H1 (cell line): ENCODE data around the gene TSC22D3. TPM values are rescaled to one million over a fixed set of nuclear protein-coding genes. Genes with fewer than 3 reads are reported as not detected.

Experiments
- CTCF ChIA-PET: fragments of 300-600 bp; sonication (Branson Sonifier 250); formaldehyde crosslinking; loops from one replicate; lab custom pipeline; 2021; ENCODE audit not compliant: partially characterized antibody; lab: Charles Lee
- POLR2A ChIA-PET: fragments of 300-600 bp; sonication (Branson Sonifier 250); formaldehyde crosslinking; loops from one replicate; lab custom pipeline; 2021; ENCODE audit warnings: inconsistent platforms; ENCODE audit not compliant: partially characterized antibody; lab: Charles Lee
- DNase-seq, 2 experiments: peaks; one replicate each; pipeline versions ENCODE4 v3.0.0 to v3.0.0-alpha.2; 2010 to 2022; ENCODE audit warnings: low spot score in 2 of 2, low read depth in 1 of 2, mixed read lengths in 1 of 2
- FAIRE-seq: peaks from 2 replicates; lab custom pipeline; 2011; peaks lifted over from hg19 to GRCh38; lab: Jason Lieb, UNC
- H2AFZ ChIP-seq: 2 replicates; pipeline ENCODE4 v1.8.1; 2012; ENCODE audit warnings: low read length, inconsistent platforms
- H2AK5ac ChIP-seq: 2 replicates; pipeline ENCODE4 v1.6.1; 2013; ENCODE audit warnings: low read depth, low read length
- H2BK120ac ChIP-seq: replicated peaks from 2 replicates; pipeline ENCODE3; 2013; ENCODE audit warnings: low read depth, low read length, inconsistent platforms
- H2BK12ac ChIP-seq: 2 replicates; pipeline ENCODE4 v1.6.1; 2013; ENCODE audit warnings: low read depth, low read length
- H2BK15ac ChIP-seq: 2 replicates; pipeline ENCODE4 v1.6.1; 2013; ENCODE audit warnings: low read length
- H2BK20ac ChIP-seq: 2 replicates; pipeline ENCODE4 v1.6.1; 2013; ENCODE audit warnings: low read length
- H2BK5ac ChIP-seq: 2 replicates; pipeline ENCODE4 v1.6.1; 2013; ENCODE audit warnings: low read depth, low read length
- H3K14ac ChIP-seq: 2 replicates; pipeline ENCODE4 v1.6.1; 2013; ENCODE audit warnings: inconsistent platforms; ENCODE audit not compliant: insufficient read length
- H3K18ac ChIP-seq: 2 replicates; pipeline ENCODE4 v1.6.1; 2013; ENCODE audit warnings: low read length; ENCODE audit errors: extremely low read depth
- H3K23ac ChIP-seq: 2 replicates; pipeline ENCODE4 v1.6.1; 2013; ENCODE audit warnings: inconsistent platforms; ENCODE audit not compliant: insufficient read length
- H3K23me2 ChIP-seq: 2 replicates; pipeline ENCODE4 v1.6.1; 2013; ENCODE audit warnings: low read depth, low read length
- H3K27ac ChIP-seq: 2 replicates; pipeline ENCODE4 v1.6.1; 2011; ENCODE audit warnings: low read depth, low read length, inconsistent platforms
- H3K27me3 ChIP-seq, 4 experiments: replicated peaks in 1 of 4; 1 replicate in 1 of 4; 2 replicates in 3 of 4; pipeline versions ENCODE4 v1.6.1 to v1.8.1; 2011 to 2013; ENCODE audit warnings: low read length in 3 of 4, mild to moderate bottlenecking in 3 of 4, inconsistent platforms in 2 of 4, mixed read lengths in 2 of 4, moderate library complexity in 1 of 4; ENCODE audit not compliant: control insufficient read depth in 3 of 4, insufficient read depth in 3 of 4; ENCODE audit errors: extremely low read depth in 1 of 4
- H3K36me3 ChIP-seq, 4 experiments: 2 replicates each; pipeline versions ENCODE4 v1.6.1 to v1.8.1; 2011 to 2013; ENCODE audit warnings: mild to moderate bottlenecking in 4 of 4, low read length in 3 of 4, moderate library complexity in 2 of 4, control low read depth in 1 of 4, inconsistent platforms in 1 of 4; ENCODE audit not compliant: insufficient read depth in 4 of 4, control insufficient read depth in 2 of 4
- H3K4ac ChIP-seq: replicated peaks from 2 replicates; pipeline ENCODE3; 2013; ENCODE audit warnings: low read length, low read depth, mixed read lengths, inconsistent platforms; ENCODE audit not compliant: insufficient read length
- H3K4me1 ChIP-seq, 4 experiments: replicated peaks in 1 of 4; 1 replicate in 1 of 4; 2 replicates in 3 of 4; pipeline versions ENCODE4 v1.6.1 to v1.8.1; 2011 to 2013; ENCODE audit warnings: low read length in 3 of 4, inconsistent platforms in 2 of 4, mixed read lengths in 1 of 4; ENCODE audit not compliant: insufficient read depth in 4 of 4, control insufficient read depth in 3 of 4
- H3K4me2 ChIP-seq, 2 experiments: 2 replicates each; pipeline versions ENCODE4 v1.6.1 to v1.8.1; 2011 to 2013; ENCODE audit warnings: low read depth in 2 of 2, low read length in 2 of 2, control low read depth in 1 of 2, inconsistent platforms in 1 of 2, mild to moderate bottlenecking in 1 of 2; ENCODE audit not compliant: insufficient read depth in 1 of 2
- H3K4me3 ChIP-seq, 4 experiments: fragments of 200-600, 300-600 bp in 1 of 4; sonication (generic), shearing (Covaris generic), sonication (Bioruptor Twin) in 1 of 4; 2 replicates each; pipeline versions ENCODE4 v1.5.1 to v1.8.1; 2011 to 2016; ENCODE audit warnings: low read length in 4 of 4, low read depth in 3 of 4, control low read depth in 2 of 4, inconsistent platforms in 2 of 4, mild to moderate bottlenecking in 2 of 4, mixed read lengths in 1 of 4, moderate library complexity in 1 of 4; ENCODE audit not compliant: insufficient read depth in 2 of 4; ENCODE audit errors: extremely low read depth in 1 of 4
- H3K56ac ChIP-seq: replicated peaks from 2 replicates; pipeline ENCODE3; 2013; ENCODE audit warnings: low read depth, mild to moderate bottlenecking, mixed read lengths, low read length, inconsistent platforms; ENCODE audit not compliant: insufficient read length
- H3K79me1 ChIP-seq: 2 replicates; pipeline ENCODE4 v1.6.1; 2013; ENCODE audit warnings: low read depth, low read length, control low read depth
- H3K79me2 ChIP-seq, 2 experiments: 2 replicates each; pipeline versions ENCODE4 v1.6.1 to v1.8.1; 2012 to 2013; ENCODE audit warnings: low read length in 2 of 2, mild to moderate bottlenecking in 2 of 2, inconsistent platforms in 1 of 2; ENCODE audit not compliant: insufficient read depth in 2 of 2, control insufficient read depth in 1 of 2
- H3K9ac ChIP-seq, 4 experiments: replicated peaks in 1 of 4; 1 replicate in 1 of 4; 2 replicates in 3 of 4; pipeline versions ENCODE4 v1.6.1 to v1.8.1; 2011 to 2013; ENCODE audit warnings: low read depth in 3 of 4, low read length in 3 of 4, control low read depth in 2 of 4, mild to moderate bottlenecking in 2 of 4, moderate library complexity in 2 of 4, inconsistent platforms in 1 of 4; ENCODE audit errors: extremely low read depth in 1 of 4
- H3K9me3 ChIP-seq, 2 experiments: 2 replicates each; pipeline versions ENCODE4 v1.6.1 to v1.8.1; 2012 to 2013; ENCODE audit warnings: mild to moderate bottlenecking in 2 of 2, moderate library complexity in 2 of 2, control low read depth in 1 of 2, inconsistent platforms in 1 of 2, low read depth in 1 of 2, low read length in 1 of 2, mixed read lengths in 1 of 2; ENCODE audit not compliant: insufficient read depth in 2 of 2
- H4K20me1 ChIP-seq, 2 experiments: replicated peaks in 1 of 2; 2 replicates each; pipeline versions ENCODE3 to v1.8.1; 2011 to 2013; ENCODE audit warnings: inconsistent platforms in 2 of 2, low read length in 2 of 2, mild to moderate bottlenecking in 1 of 2; ENCODE audit not compliant: insufficient read depth in 2 of 2, control insufficient read depth in 1 of 2
- H4K5ac ChIP-seq: 2 replicates; pipeline ENCODE4 v1.6.1; 2013; ENCODE audit warnings: low read length, low read depth, mixed read lengths, inconsistent platforms; ENCODE audit not compliant: insufficient read length
- H4K8ac ChIP-seq: 2 replicates; pipeline ENCODE4 v1.8.0; 2013; ENCODE audit warnings: mild to moderate bottlenecking, moderate library complexity, low read length, inconsistent platforms; ENCODE audit not compliant: insufficient read depth; ENCODE audit errors: extremely low read depth
- H4K91ac ChIP-seq: replicated peaks from 2 replicates; pipeline ENCODE3; 2013; ENCODE audit warnings: low read length, mixed read lengths, inconsistent platforms; ENCODE audit not compliant: insufficient read length
- BACH1 ChIP-seq: IDR thresholded peaks from 2 replicates; pipeline ENCODE4 v1.6.1; 2012; ENCODE audit warnings: low read length, improper control_type of control experiment
- CBX5 ChIP-seq: fragments of 300-800, 300-1000 bp; sonication (generic); IDR thresholded peaks from 2 replicates; pipeline ENCODE4 v1.7.1; 2016; ENCODE audit warnings: antibody characterized with exemption, low read length, low read depth
- CBX8 ChIP-seq: fragments of 300-800, 300-1000 bp; sonication (generic); IDR thresholded peaks from 2 replicates; pipeline ENCODE4 v1.7.1; 2016; ENCODE audit warnings: low read depth, low read length, borderline replicate concordance
- CTBP2 ChIP-seq: IDR thresholded peaks from 2 replicates; pipeline ENCODE4 v1.7.0; 2011; ENCODE audit warnings: borderline replicate concordance, mild to moderate bottlenecking, moderate library complexity, mixed read lengths, low read length; ENCODE audit not compliant: insufficient read depth, insufficient read length
- PHF8 ChIP-seq: fragments of 200-600 bp; sonication (generic); conservative IDR thresholded peaks from 2 replicates; pipeline ENCODE4 v1.7.1; 2012; ENCODE audit warnings: low read depth, mild to moderate bottlenecking, inconsistent platforms, low read length, moderate library complexity
- RBBP5 ChIP-seq: IDR thresholded peaks from 2 replicates; pipeline ENCODE4 v1.7.1; 2012; ENCODE audit warnings: low read depth, mild to moderate bottlenecking, inconsistent platforms, low read length, moderate library complexity, borderline replicate concordance
- SIX5 ChIP-seq: IDR thresholded peaks from 2 replicates; pipeline ENCODE4 v1.6.1; 2011; ENCODE audit warnings: mild to moderate bottlenecking, low read depth, low read length
- SUZ12 ChIP-seq: fragments of 200-600 bp; sonication (generic); IDR thresholded peaks from 2 replicates; pipeline ENCODE4 v1.6.1; 2012; ENCODE audit warnings: mild to moderate bottlenecking, inconsistent platforms, low read length, moderate library complexity, mixed read lengths
- TEAD4 ChIP-seq: IDR thresholded peaks from 2 replicates; pipeline ENCODE4 v1.6.1; 2012; ENCODE audit warnings: low read depth, low read length, inconsistent platforms, mixed read lengths
- USF2 ChIP-seq: IDR thresholded peaks from 2 replicates; pipeline ENCODE4 v1.6.1; 2011; ENCODE audit warnings: low read length, improper control_type of control experiment
- WGBS, 2 experiments: shearing (Covaris generic) in 1 of 2; methylation state at CpG; one replicate each; pipeline versions ENCODE4 v1.1.6 to v1.1.7; 2013 to 2015; ENCODE audit warnings: low lambda C conversion rate in 2 of 2, mixed read lengths in 2 of 2, inconsistent platforms in 1 of 2, low coverage in 1 of 2, missing lambda C conversion rate in 1 of 2; ENCODE audit not compliant: insufficient replicate concordance in 2 of 2, insufficient coverage in 1 of 2, insufficient read length in 1 of 2; ENCODE audit errors: extremely low coverage in 1 of 2, missing lambda C conversion rate in 1 of 2; 5-methylcytosine and 5-hydroxymethylcytosine counted together
- polyA plus RNA-seq, 7 experiments: library from polyadenylated mRNA; depleted of rRNA in 3 of 7; stranded (reverse) in 5 of 7; unstranded in 2 of 7; fragments of >200 nt in 5 of 7; fragments of 200-250 nt in 2 of 7; gene quantifications; 1 replicate in 5 of 7; 2 replicates in 1 of 7; 4 replicates in 1 of 7; pipeline versions ENCODE4 v1.2.1 to v1.2.3, GENCODE V29; 2011 to 2013; ENCODE audit warnings: missing spikeins in 2 of 7, mixed read lengths in 2 of 7
- total RNA-seq: library from RNA; stranded (reverse); fragmentation: NEBNext Ultra II Directional; extraction: Animal tissue kit (Norgen Biotek cat#: 25700); gene quantifications from 2 replicates; pipeline ENCODE4 v1.2.1, GENCODE V29; 2021

Gene TSC22D3
- total and polyA plus RNA-seq, 2 of the 8 experiments (the other 6 are each of a cell fraction or from before 2014, with no cell fraction given), result 7.6 to 12.9 TPM

GRCh38 chrX:107682256-107682655 lies 93.3 kb downstream of the TSC22D3 start:
- no peak overlapping the region for H2BK120ac ChIP-seq
- H3K9me3 ChIP-seq, result no peaks in the 10 kb centered on the region
- H2BK5ac ChIP-seq, result no peak overlapping the region
- no peak overlapping the region for H2AK5ac ChIP-seq
- no peaks in the 10 kb centered on the region for H3K79me2 ChIP-seq
- H3K18ac ChIP-seq, result no peak overlapping the region
- FAIRE-seq (no peak), DNase-seq (no peak)
- H3K14ac ChIP-seq, result no peak overlapping the region
- H3K36me3 ChIP-seq, result no peaks in the 10 kb centered on the region
- no peaks in the 10 kb centered on the region for H3K27me3 ChIP-seq
- H3K23me2 ChIP-seq, result no peaks in the 10 kb centered on the region
- H3K4me3 ChIP-seq, result no peak overlapping the region
- no peaks in the 10 kb centered on the region for H3K4me1 ChIP-seq
- no peak overlapping the region for H3K4ac ChIP-seq
- no peak overlapping the region for H3K27ac ChIP-seq
- no peak overlapping the region for H4K5ac ChIP-seq
- H3K79me1 ChIP-seq, result no peaks in the 10 kb centered on the region
- WGBS, 2 experiments, result 83% methylated on average over 1 of the region's 3 CpGs; no CpG with 5 or more reads in 1 of the 2 experiments
- TF ChIP-seq USF2 (no peak), SIX5 (no peak), RBBP5 (no peak), SUZ12 (no peak), TEAD4 (no peak), CBX5 (no peak), PHF8 (no peak), BACH1 (no peak), CBX8 (no peak), CTBP2 (no peak)
- no peak overlapping the region for H2BK12ac ChIP-seq
- no peak overlapping the region for H2AFZ ChIP-seq
- H3K9ac ChIP-seq, result no peak overlapping the region
- no peaks in the 10 kb centered on the region for H4K20me1 ChIP-seq
- no peak overlapping the region for H2BK20ac ChIP-seq
- no peak overlapping the region for H3K56ac ChIP-seq
- ChIA-PET POLR2A (interaction anchor here (2.2 kb wide), 1 partner anchor 34 kb away, joined by 7 read pairs; no protein-coding TSS in a partner anchor), CTCF (interaction anchor here (0.6 to 29.5 kb wide), 6 partner anchors 9 to 507 kb away, joined by 3 to 325 read pairs (median 6); partner anchors contain the start of gene TSC22D3)
- no peak overlapping the region for H3K23ac ChIP-seq
- H3K4me2 ChIP-seq, result no peak overlapping the region
- H2BK15ac ChIP-seq, result no peak overlapping the region
- H4K91ac ChIP-seq, result no peak overlapping the region
- H4K8ac ChIP-seq, result no peak overlapping the region
